ENCODE measurements around the gene LPAR5.

Gene LPAR5

GRCh38 chr12:6632026-6632983, 3.5 kb downstream of the LPAR5 start:
- TF ChIP-seq SIN3A (IDR thresholded peaks at IDR 0.05; ENCODE audit: borderline replicate concordance, insufficient read depth, low read length) (no peak), TAF1 (IDR thresholded peaks at IDR 0.05; ENCODE audit: borderline replicate concordance, insufficient read depth, low read length) (no peak), POLR2AphosphoS5 (IDR thresholded peaks at IDR 0.05; ENCODE audit: low read depth, low read length) (no peak), FOXP2 (optimal IDR thresholded peaks at IDR 0.05; ENCODE audit: borderline replicate concordance, extremely low read depth, extremely low read length, insufficient read depth) (no peak)
- TF ChIP-seq, protein P1, sequence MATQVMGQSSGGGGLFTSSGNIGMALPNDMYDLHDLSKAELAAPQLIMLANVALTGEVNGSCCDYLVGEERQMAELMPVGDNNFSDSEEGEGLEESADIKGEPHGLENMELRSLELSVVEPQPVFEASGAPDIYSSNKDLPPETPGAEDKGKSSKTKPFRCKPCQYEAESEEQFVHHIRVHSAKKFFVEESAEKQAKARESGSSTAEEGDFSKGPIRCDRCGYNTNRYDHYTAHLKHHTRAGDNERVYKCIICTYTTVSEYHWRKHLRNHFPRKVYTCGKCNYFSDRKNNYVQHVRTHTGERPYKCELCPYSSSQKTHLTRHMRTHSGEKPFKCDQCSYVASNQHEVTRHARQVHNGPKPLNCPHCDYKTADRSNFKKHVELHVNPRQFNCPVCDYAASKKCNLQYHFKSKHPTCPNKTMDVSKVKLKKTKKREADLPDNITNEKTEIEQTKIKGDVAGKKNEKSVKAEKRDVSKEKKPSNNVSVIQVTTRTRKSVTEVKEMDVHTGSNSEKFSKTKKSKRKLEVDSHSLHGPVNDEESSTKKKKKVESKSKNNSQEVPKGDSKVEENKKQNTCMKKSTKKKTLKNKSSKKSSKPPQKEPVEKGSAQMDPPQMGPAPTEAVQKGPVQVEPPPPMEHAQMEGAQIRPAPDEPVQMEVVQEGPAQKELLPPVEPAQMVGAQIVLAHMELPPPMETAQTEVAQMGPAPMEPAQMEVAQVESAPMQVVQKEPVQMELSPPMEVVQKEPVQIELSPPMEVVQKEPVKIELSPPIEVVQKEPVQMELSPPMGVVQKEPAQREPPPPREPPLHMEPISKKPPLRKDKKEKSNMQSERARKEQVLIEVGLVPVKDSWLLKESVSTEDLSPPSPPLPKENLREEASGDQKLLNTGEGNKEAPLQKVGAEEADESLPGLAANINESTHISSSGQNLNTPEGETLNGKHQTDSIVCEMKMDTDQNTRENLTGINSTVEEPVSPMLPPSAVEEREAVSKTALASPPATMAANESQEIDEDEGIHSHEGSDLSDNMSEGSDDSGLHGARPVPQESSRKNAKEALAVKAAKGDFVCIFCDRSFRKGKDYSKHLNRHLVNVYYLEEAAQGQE (IDR thresholded peaks at IDR 0.05; ENCODE audit: insufficient read depth in 1 of 2, low read depth in 2 of 2, low read length in 2 of 2), result no peak

- TF ChIP-seq POLR2AphosphoS5 (IDR thresholded peaks at IDR 0.05; ENCODE audit: low read depth, low read length) (no peak), FOXP2 (optimal IDR thresholded peaks at IDR 0.05; ENCODE audit: borderline replicate concordance, extremely low read depth, extremely low read length, insufficient read depth) (no peak), SIN3A (IDR thresholded peaks at IDR 0.05; ENCODE audit: borderline replicate concordance, insufficient read depth, low read length) (no peak), TAF1 (IDR thresholded peaks at IDR 0.05; ENCODE audit: borderline replicate concordance, insufficient read depth, low read length) (no peak)
- TF ChIP-seq, protein P1 (IDR thresholded peaks at IDR 0.05; ENCODE audit: insufficient read depth in 1 of 2, low read depth in 2 of 2, low read length in 2 of 2), result no peak
Measured at GRCh38 chr12:6631549-6631961, 4.2 kb downstream of the LPAR5 start.

DNA sequence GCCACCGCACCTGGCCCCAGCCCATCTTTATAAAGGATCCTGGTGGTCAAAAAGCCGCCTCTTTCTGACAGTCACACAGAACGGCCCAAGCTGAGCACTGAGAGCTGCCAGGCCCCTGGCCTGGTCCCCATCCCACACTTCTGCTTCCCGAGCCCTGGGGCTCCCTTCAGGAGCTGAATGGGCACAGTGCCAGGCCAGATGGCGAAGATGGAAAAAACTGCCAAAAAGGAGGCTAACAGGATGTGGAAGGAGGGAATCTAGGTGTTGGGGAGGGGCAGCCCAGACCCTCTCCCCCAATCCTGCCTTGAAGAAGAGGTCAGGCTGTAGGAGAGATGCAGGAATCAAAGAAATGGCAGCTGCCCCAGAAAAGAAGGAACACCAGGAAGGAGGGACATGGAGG, 5.0 kb downstream of the LPAR5 start:
- TF ChIP-seq TAF1 (IDR thresholded peaks at IDR 0.05; ENCODE audit: borderline replicate concordance, insufficient read depth, low read length) (no peak), POLR2AphosphoS5 (IDR thresholded peaks at IDR 0.05; ENCODE audit: low read depth, low read length) (no peak), FOXP2 (optimal IDR thresholded peaks at IDR 0.05; ENCODE audit: borderline replicate concordance, extremely low read depth, extremely low read length, insufficient read depth) (no peak), SIN3A (IDR thresholded peaks at IDR 0.05; ENCODE audit: borderline replicate concordance, insufficient read depth, low read length) (no peak)
- TF ChIP-seq, protein P1 (IDR thresholded peaks at IDR 0.05; ENCODE audit: insufficient read depth in 1 of 2, low read depth in 2 of 2, low read length in 2 of 2), result no peak

DNA sequence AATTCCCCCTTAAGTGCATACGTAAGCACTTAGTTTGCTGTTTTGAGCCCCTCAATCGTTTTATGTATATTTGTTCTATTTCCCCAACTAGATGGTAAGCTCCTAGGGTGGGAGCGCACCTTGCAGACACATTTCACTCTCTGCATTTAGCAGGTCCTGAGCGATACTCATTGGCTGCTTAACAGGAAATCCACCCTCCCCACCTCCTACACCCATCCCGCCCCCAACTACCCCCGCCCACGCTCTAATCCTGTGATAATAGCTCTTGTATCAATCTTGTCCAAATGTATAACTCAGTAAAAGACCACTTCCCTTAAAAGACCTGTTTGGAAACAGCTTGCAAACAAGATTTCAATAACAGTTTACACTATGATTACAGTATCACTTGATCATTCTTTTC, 8.1 kb downstream of the LPAR5 start:
- TF ChIP-seq SIN3A (IDR thresholded peaks at IDR 0.05; ENCODE audit: borderline replicate concordance, insufficient read depth, low read length), result no peak
- TF ChIP-seq, protein P1 (IDR thresholded peaks at IDR 0.05; ENCODE audit: insufficient read depth in 1 of 2, low read depth in 2 of 2, low read length in 2 of 2), result no peak

All from PFSK-1 (cell line).